Fibroblast of peridontal ligament (primary cell): Measurements from ENCODE around the gene PLCB1.

Experiments
- DNase-seq: peaks from one replicate; pipeline ENCODE4 v3.0.0-alpha.2; 2010; ENCODE audit errors: extremely low read depth

The PLCB1 gene

DNA sequence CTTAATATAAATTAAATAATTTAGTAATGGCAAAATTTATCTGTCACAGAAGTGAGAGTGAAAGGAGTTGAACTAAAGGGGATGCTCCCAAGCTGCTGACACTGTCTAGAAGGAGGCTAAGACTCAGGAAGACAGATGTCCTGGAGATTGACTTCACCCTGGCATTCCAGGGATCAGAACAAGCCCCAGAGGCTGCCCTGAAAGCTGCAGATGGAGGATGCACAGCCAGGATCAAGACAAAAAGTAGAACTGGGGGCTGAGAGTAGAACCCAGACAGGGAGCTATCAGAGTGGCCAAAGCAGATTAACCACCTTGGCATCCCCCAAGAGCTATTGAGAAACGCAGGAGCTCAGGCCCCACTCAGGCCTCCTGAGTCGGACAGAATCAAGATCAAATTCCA lies 747.6 kb downstream of the PLCB1 start:
- no peak for DNase-seq

DNA sequence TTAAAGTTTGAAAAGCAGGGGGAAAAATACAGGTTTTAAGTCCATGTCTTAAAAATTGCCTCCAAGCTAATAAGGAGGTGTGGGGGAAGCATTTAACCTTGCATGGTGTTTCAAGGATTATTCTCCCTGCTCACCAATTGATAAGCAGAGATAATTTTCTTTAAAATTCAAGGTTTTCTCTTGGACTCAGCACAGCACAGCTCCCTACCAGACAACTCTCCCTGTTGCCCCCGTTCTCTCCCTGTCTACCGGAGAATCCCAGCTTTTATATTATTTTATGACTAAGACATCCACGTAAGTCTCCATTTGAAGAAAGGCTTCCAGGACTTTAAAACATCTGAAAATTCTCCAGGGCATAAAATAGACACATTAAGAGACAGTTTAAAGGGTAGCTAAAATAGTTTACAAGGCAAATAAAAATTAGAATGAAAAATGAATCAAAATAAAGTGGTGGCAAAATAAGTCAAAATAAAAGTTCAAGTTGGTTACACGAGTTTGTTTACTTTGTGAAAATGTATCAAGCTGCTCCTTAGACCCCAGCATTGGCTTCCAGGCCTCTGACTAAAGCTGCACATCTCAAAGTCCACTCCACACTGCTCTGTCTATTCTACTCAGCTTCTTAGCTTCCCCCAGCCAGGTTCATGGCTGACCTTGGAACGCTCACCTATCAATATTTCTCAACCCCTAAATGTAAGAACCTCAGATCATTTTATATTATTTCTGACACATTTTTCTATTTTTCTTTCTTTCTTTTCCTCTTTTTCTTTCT lies 748.2 kb downstream of the PLCB1 start:
- no peak for DNase-seq

DNA sequence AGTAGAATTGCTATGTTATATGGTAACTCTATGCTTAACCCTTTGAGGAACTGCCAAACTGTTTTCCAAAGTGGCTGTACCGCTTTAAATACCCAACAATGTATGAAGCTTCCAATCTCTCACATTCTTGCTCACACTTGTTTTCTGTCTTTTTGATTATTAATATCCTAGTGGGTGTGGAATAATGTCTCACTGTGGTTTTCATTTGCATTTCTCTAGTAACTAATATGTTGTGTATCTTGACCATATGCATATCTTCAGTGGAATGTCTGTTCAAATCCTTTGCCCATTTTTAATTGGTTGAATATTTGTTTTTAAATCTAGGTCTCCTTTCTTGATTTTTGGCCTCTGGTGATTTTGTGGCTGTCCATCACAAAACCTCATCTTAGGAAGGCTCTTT lies 759.0 kb downstream of the PLCB1 start:
- no peak for DNase-seq

DNA sequence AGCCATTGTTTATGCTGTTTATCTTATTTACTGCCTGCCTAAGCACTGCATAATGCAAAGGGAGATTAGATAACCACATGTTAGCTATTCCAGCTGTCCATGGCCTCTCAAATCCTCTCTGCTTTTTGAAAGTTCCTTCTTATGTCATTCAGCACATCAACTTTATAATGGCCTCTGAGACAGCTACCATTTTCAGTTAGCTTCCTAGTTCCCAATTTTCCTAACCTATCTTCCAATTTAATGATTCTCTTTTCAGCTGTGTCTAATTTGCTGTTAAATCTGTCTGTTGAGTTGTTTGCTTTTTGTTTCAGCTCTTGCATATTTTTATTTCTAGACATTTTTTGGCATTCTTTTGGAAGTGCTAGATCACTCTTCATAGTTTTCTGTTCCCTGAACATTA lies 763.4 kb downstream of the PLCB1 start:
- DNase-seq: no peak

DNA sequence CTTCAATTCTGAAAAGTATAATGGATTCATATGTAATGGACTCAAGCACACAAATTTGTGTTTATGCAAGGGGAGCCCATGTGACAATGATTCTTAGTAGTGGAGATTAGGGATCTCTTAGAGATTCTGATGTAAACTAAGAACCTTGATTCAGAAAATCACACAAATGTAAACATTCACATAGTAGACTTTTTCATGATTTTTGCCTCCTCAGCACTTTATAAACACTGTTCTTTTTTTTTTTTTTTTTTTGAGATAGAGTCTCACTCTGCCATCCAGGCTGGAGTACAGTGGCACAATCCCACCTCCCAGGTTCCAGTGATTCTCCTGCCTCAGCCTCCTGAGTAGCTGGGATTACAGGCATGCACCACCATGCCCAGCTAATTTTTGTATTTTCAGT lies 766.8 kb downstream of the PLCB1 start:
- no peak for DNase-seq

DNA sequence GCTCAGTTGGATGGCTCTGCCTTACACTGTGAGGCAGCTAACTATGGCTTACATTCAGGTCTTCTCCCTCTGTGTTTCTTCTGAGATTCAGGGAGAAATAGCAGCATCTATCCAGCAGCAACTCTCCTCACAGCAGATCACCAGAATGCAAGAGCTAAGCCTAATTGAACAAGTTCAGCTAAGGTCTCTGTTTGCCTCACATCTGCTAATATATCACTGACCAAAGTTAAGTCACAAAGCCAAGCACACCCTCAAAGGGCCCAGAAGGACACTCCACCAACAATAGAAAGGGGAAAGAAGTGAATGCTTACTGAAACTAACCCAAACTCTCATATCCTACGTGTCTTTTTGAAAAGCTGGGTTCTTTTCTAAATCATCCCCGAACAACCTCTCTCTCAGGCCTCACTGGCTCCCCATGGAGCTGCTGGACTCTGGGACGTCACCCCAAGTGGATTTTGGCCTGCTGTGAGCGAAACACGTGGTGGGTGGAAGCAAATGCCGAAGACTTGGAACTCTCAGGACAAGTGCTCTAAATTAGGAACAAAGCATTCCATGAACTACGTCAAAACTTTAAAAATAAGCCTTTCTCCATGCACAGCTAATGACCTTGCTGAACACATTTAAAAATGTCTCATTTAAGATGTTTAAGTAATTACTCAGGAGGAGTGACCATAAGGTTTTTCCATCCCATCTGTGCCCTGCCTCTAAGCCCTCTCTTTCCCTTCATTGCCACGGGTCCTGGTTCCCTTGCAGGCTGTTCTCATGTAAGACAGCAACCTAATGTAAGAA lies 769.4 kb downstream of the PLCB1 start:
- DNase-seq: no peak

DNA sequence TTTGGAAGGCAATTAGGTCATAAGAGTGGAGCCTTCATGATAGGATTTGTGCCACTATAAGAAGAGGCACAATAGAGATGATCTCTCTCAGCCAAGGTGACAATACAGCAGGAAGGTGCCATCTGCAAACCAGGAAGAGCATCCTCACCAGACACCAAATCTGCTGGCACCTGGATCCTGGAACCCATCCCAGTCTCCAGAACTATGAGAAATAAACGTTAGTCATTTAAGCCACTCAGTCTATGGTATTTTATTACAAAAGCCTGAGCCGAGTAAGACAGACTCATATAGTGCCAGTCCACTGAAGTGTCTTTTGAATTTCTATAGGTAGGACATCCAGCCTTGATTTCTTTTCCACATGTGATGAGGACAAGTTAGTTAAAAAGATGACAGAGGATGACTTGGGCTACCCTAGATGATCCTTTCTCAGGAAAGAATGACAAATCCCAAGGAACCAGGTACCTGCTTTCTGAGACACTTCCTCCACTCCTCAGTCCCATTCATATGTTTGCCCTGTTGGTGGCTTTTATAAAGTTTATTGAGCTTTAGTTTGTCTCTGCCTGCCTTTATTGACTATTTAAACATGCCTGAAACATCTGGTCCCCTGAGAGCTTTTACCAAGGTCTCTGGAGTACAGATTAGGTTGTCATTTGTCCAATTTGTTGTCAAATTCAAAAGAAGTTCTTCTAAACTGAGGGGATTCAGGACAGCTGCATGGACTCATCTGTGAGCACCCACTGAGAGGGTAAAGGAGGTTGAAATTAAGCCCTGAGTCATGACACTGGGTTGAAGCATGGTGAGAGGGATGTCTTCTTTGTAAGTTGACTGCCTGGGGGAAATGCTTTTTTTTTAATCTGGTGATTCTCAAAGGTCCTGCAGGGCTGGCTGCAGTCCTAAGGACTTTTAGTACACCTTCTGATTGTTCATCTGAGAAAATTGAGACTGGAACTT lies 771.9 kb downstream of the PLCB1 start:
- no peak for DNase-seq

DNA sequence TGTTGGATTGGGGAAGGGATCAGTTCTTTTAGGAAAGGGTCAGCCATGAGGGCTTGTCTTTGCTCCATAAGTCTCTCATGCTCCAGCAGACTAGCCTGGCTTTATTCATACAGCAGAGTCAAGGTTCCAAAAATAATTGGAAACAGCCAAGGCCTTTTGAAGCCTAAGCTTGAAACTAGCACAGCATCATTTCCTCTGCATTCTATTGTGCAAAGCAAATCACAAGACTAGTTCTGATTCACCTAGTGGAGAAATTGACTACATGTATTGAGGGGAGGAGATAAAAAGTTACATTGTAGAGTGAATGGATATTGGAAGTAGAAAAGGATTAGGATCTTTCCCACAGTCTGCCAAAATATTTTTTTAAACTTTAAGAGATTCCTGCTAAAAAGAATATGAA lies 777.5 kb downstream of the PLCB1 start:
- peak; percentile 76 for DNase-seq

DNA sequence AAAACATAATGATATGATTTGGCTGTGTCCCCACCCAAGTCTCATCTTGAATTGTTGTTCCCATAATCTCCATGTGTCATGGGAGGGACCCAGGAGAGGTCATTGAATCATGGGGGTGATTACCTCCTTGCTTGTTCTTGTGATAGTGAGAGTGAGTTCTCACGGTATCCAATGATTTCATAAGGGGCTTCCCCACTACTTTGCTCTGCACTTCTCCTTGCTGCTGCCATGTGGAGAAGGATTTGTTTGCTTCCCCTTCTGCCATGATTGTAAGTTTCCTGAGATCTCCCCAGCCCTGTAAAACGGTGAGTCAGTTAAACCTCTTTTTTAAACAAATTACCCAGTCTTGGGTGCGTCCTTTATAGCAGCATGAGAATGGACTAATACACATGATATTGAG lies 780.0 kb downstream of the PLCB1 start:
- no peak for DNase-seq

DNA sequence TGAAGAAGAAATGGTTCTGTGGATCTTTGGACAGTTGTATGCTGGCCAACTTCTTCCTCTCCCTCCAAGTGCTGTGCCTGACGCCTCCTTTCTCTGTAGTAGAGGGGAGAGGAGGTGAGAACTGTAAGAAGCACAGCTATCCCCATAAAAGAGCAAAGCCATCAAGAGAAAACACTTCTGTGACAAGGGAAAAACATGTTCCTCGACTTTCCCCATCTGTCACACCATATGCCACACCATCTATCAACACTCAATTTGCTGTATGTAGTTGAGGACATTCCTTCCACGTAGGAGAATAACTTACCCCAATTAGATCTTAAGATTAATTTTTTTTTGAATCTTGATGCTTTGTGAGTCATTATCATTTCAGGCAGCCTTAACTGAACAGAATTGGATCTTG lies 780.7 kb downstream of the PLCB1 start:
- no peak for DNase-seq

DNA sequence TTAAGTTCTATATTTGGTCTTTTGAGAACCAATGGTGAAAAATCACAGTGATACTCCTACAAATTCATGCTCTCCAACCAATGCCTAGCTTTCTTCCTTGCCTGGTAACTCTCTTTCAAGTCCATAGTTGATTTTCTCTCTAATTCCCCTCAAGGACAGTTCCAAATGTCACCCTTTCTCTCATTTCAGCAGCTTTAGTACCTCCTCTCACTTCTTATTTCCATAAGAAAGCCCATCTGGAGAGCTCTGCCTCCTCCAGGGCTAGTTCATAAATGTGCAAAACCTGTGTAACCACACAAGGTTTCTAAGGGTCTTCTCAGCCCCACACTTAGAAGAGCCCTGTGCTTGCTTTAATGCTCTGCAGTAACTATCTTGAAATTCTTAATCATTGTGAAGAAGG lies 781.4 kb downstream of the PLCB1 start:
- no peak for DNase-seq

DNA sequence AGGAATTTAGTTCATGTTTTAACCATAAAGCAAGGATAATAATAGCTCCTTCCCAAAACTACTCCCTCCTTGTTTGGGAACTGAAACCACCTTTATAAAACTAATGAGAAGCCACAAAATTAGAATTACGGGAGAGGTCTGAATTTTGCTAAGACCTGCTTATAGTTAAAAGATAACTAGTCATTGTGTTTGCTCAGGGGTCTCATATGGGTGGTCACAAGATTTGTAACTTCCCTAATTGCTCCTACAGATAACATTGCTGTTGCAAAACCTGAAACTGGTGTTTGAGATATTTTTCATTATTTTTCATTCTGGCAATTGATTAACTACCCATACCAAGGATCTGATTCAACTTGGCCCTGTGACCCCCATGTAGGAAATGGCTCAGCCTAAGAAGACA lies 782.4 kb downstream of the PLCB1 start:
- DNase-seq: no peak

DNA sequence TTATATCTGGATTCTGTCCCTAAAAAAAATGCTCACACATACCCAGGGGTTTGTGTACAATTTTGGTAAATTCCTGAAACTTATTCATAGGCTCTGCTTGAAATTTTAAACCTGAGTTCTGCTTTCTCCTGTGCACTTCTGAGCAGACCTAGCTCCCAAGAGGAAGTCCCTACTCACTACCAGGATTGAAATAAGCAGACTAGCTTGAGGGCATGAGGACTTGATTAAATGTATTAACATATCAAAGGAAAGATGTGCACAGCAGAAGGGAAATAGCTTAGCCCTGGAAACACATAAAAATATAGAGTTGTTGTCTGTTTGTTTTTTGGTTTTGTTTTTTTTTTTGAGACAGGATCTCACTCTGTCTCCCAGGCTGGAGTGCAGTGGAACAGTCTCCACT lies 785.0 kb downstream of the PLCB1 start:
- no peak for DNase-seq

DNA sequence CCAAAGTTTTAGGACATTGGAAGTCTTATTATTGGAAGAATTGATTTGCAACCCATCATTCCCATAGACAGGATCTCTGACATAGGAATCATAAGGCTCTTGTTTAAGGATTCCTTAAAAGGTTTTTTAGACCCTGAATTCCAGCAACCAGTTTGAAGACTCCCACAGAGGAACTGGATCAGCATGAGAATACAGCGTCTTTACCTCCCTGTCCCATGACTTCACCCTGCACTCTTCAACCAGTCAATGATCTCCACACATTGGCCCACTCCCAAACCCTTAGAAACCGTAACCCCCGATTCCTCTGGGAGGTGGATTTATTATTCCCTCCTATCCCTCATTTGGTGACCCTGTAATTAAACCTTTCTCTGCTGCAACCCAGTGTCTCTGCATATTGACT lies 786.1 kb downstream of the PLCB1 start:
- DNase-seq: no peak

DNA sequence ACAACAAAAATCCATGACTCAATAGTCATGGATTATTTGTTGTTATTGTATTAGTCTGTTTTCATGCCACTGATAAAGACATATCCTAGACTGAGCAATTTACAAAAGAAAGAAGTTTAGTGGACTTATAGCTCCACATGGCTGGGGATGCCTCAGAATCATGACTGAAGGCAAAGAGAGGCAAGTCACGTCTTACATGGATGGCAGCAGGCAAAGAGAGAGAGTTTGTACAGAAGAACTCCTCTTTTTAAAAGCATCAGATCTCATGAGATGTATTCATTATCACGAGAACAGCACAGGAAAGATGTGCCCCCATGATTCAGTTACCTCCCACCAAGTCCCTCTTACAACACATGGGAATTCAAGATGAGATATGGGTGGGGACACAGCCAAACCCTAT lies 792.5 kb downstream of the PLCB1 start:
- DNase-seq: no peak

DNA sequence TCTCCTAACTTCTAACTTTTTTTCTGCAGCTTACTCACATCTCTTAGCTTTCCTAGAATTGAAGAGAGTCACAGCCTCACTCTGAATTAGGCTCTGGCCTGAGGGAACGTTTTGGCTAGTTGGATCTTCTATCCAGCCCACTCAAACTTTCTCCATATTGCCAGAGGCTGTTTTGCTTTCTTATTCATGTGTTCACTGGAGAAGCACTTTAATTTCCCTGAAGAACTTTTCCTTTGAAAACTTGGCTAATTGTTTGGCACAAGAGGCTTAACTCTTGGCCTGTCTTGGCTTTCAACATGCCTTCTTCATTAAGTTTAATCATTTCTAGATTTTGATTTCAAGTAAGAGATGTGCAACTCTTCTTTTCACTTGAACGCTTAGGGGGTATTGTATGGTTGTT lies 798.7 kb downstream of the PLCB1 start:
- DNase-seq: peak; percentile 82

DNA sequence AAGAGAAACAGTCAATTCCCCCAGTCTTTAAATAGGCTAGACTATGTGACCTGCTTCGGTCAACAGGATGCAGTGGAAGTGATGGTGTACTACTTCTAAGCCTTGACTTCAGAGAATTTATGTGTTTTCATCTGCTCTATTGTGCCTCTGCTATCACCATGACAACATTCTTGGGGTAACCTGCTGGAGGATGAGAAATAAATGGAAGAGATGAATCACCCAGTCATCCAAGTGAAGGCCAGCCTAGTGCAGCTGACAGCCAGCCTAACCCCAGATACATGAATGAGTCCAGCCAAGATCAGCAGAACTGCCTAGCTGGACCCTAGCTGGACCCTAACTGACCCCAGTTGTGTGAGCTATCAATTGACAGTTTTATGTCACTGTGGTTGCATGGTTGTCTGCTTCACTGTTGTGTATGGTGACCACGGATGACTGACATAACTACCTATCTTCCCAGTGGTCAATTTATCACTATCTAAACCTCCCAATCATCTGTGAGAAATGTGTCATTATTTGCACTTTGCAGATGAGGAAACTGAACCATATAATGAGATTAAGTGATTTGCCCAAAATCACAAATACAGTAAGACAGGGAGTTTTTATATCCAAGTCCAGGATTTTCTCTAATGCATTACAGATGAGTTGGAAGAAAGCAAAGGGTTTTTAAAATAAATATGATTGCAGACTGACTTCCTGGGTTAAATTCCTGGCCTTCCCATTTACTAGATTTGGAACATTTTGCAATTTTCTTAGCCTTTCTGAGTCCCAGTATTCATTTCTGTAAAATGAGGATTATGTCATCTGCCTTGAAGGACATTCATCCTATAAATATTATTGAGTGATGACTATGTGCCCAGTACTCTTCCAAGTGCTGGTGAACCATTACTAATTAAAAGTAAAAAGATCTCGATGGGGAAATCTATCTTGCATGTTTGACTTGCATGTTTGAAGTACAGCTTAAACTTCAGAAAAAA lies 800.4 kb downstream of the PLCB1 start:
- peak; percentile 96 for DNase-seq

DNA sequence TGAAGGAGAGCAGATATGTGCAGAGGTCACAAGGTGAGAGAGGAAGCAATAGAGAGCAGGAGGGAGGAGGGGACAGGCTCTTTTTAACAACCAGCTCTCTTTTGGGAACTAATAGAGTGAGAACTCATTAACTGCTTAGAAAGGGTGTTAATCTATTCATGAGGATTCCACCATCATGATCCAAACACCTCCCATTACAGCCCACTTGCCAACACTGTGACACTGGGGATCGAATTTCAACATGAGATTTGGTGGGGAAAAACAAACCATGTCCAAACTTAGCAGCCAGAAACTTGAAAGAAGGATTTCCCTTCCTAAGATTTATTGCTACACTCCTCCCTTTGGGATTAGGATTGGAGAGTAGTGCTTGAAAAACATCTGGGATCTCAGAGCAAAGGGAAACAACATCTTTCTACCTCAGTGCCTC lies 801.3 kb downstream of the PLCB1 start:
- DNase-seq: peak; percentile 69

DNA sequence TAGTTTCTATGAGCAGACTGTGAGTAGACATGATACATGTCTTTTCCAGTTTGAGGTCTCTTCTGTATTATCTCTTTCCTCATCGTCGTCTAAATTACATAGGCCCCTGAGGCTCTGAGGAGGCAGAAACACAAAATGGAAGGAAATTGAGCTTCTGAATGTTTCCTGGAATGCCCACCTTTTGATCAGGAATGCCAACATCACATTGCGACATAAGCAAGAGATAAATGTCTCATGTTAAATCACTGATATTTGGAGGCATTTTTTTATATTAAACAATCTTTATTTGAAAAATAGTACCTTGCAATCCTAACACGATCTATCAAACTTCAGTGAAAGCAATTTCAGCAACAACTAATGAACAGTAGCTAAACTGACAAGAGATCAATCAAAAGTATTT lies 802.3 kb downstream of the PLCB1 start:
- no peak for DNase-seq
